Measurements from ENCODE around the gene ACSS3.
"Not testable (repeated sequence)": the region's sequence is repeated elsewhere in the genome, so short reads cannot be mapped to it uniquely, and the experiment has no call there.

Gene ACSS3

DNA sequence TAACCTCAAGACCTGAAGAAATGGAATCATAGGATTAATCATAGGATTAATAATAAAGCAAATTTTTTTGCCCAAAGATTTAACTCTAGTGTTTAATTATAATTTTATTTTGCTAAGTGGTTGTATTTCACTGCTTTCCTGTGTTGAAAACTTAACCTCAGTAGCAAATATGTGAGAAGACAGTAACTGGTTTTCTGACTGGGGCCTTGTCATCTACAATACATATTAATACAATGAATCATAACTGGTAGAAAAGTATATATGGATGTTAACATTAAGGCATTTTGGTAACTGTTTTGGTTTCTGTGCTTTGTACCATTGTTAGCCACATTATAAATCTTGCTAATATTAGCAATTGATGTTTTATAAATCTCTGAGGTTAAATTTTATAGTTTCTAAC lies 92.2 kb downstream of the ACSS3 start:
- no peak for DNase-seq

DNA sequence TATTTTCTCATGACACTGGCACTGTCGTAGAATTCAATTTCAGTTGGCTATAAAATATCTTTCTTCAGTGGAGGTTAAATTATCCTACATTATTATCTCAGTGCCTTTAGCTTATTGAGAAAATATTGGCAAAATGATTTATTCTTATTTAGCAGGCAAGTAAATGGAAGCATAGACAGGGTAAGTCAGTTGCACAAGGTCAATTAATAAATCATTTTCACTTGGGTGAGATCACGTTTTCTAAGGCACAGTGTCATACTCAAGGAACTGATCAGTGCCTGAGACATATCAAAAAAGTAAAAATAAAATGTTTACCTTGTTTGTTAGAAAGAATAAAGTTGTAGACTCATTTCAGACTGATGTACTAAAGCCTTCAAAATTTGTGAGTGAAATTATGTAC lies 95.0 kb downstream of the ACSS3 start:
- no peak for DNase-seq

DNA sequence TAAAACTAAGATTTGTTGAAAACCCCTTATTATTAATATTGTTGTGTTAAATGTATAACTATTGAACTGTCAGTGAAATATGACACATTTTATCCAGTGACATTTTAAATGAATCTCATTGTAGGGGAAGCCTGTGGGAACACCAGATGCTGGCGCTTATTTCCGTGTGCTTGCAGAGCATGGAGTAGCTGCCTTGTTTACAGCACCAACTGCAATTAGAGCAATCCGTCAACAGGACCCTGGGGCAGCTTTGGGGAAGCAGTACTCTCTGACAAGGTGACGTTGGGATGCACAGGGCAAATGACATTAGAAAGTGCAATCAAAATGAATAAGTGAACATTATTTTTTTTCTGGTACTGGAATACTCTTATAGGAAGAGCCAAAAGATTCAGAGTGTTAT lies 96.8 kb downstream of the ACSS3 start:
- no peak for DNase-seq

DNA sequence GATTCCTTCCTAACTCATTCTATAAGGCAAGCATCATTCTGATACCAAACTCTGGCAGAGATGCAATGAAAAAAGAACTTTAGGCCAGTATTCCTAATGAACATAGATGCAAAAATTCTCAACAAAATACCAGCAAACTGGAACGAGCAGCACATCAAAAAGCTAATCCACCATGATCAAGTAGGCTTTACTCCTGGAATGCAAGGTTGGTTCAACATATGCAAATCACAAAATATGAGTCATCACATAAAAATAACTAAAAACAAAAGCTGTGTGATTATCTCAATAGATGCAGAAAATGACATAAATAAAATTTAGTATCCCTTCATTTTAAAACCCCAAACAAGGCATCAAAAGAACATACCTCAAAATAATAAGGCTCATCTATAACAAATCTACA lies 98.9 kb downstream of the ACSS3 start:
- DNase-seq: no peak

DNA sequence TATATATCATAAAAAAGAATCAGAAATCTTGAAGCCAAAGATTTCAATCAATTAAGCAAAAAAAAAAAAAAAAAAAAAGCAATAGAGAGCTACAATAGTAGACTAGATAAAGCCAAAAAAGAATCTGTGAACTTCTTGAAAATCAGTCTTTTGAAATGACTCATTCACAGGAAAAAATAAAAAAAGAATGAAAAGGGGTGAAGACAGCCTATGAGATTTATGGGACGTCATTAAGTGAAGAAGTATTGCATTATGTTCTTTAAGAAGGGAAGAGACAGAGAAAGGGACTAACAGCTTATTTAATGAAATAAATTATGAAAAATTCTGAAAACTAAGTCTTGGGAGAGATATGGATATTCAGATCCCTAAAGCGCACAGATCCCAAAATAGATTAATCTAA lies 103.8 kb downstream of the ACSS3 start:
- no peak for DNase-seq

DNA sequence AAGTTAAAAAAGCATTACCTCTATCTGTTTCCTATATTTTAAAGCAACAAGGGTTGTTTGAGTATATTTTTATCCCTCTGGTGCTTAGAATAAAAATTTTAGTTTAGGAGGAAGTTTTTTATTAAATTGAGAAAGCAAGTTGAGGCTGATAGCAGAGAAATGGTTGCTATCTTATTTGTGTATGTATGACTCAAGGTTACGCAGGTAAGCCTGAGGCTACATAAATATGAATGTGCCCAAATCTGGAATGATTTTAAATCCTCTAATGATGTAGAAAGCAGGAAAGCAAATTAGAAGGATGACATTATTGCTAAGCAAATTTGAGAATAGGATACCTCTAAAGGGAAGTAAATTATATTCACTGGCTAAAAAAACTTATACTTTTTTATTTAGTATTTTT lies 109.8 kb downstream of the ACSS3 start:
- DNase-seq: no peak

DNA sequence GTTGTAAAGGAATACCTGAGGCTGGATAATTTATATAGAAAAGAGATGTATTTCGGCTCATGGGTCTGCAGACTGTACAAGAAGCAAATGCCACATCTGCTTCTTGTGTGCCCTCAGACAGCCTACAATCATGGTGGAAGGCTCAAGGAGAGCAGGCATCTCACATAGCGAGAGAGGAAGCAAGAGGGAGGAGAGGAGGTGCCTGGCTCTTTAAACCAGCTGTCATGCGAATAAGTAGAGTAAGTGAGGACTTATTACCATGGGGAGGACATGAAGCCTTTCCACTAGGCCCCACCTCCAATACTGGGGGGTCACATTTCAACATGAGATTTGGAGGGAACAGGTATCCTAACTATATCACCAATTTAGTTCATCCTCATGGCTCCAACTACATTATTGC lies 118.7 kb downstream of the ACSS3 start:
- DNase-seq: no peak

DNA sequence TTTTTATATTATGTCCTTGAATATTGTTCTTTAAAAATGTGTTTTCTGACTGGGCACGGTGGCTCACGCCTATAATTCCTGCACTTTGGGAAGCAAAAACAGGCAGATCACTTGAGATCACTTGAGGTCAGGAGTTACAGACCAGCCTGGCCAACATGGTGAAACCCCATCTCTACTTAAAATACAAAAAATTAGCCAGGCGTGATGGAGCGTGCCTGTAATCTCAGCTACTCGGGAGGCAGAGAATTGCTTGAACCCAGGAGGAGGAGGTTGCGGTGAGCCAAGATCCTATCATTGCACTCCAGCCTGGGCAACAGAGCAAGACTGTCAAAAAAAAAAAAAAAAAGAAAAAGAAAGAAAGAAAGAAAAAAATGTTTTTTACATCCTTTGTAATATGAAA lies 122.7 kb downstream of the ACSS3 start:
- DNase-seq: not testable (repeated sequence)

DNA sequence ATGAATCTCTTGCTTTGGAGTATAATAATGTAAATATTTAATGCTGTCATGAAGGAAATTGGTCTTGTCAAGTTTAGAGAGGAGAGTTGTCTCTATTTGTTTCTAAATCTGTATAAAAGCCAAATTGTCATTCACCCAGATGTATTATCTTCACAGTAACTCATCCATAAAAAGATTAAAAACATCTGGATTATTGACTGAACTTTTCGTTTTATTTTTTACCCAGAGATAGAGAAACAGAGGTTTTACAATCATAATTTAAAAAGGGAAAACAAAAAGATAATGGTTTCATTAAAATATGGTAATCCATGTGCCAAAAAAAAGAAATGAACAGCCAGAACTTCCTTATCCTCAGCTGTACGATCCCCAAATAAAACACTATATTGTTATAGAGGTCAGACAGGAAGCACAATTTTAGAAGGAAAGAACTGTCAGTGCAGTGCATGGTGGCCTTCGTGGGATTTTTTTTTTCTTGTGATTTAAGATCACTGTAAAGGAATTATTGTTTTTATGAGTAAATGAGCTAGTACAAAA lies 125.9 kb downstream of the ACSS3 start:
- DNase-seq: no peak

DNA sequence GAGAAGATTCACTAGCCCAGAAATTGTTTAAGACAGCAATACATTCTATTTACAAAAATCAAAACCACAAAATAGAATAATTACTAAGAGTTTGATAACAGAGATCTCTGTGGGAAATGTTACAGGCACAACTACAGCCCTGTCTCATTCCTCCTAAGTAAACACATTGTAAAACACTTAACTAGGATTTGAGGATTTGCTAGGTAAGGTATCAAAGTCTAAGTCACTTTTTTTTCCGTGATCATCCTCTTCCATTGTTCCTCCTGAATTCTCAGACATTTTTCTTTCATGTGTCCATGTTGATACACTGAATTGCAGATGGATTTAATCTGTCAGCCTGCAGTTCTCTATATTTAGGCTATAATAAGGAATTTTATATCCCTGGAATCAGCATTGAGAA lies 127.5 kb downstream of the ACSS3 start:
- no peak for DNase-seq

DNA sequence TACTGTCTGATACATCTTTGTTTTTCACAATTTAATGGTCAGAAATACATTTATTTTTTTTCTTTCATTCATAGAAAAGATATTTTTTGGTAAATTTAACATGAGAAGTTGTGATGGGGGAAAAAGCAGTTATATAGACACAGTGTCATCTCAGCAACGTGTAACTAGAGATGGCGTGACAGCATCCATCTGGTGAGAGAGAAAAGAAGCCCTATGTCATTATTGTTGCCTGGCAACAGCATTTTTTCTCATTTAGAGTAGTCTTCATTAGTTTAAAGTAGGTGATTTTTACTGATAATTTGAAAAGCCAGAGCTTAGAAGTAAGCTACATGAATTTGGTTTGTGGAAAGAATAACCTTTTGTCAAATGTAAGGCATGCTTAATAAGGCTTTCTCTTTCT lies 128.6 kb downstream of the ACSS3 start:
- no peak for DNase-seq

DNA sequence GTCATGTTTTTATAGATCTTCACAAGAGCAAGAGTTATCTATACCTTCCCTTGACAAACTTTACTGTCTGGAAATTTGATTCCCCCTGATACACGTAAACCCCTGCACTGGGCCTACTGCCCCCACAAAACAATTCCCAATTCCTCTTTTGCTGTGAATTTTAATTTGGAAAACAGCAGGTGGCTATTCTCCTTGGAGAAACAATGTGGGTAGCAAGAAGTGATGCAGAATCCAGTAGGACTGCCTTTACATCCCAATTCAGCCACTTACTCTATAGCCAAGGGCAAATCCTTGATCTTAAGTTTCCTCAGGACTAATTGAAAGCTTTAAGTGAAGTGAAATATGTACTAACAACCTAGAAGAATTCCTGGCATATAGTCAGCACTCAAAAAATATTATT lies 129.3 kb downstream of the ACSS3 start:
- DNase-seq: no peak

DNA sequence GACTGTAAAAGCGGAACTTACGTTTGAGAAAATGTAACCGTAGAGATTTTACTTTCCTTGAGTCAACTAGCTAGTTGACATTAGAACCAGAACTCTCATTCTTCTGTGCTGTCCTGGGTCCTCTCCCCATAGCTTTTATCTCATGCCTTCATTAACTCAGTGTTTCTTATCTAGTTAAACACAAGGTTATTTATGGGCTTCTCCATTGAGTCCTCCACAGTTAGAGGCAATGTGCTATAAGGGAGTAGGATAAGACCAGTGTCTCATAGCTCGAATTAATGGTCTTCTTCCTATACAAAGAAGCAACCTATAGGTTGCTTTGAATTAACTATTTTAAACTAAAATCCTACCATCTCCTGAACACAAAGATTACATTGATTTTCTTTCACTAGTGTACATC lies 129.8 kb downstream of the ACSS3 start:
- DNase-seq: no peak

DNA sequence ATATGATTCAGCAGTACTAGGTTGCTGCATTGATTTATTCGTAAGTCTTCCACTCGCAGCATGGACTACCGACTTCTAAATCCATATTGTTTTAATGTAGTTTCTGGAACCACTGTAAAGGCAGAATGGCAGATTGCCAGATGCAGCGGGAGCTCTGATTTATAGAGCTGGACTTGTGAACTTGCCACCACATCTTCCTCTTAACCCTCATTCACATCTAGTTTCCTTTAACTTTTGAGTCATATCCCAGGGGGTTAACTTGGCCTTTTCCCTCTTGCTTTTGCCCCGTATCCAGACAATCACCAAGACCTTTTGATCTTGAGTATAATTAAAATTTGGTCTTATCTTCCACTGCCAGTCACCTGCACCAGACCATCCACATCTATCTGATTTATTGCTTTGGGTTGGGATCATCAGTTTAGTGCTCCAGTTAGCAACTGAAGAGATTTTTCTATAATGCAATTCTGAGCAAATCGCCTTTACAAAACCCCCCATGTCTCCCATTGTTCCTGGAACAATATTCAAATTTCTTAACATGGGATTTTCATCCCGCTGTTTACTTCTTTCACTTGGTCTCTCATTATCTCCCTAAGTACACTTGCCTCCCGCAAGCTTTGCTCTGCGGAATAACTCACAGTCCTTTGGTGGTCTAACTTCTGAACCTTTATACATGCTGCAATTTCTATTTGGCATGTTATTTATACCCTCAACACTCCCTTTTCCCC lies 130.5 kb downstream of the ACSS3 start:
- no peak for DNase-seq

DNA sequence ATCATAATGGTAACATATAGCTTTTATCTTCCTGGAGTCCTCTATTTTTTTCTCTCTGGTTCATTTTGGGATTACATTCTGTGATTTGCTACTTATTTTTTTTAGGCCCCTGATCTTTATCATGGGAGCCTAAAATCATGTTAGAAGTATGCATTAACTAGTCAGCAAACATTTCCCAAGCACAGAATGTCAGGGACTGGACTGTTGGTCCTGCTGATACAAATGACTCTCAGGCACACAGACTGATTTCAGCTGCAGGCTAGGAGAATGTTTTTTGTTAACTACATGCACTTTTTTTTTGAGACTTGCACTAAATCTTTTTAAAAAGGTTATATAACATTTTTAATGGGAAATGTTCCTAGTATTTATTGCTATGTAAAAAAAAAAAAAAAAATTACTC lies 131.1 kb downstream of the ACSS3 start:
- no peak for DNase-seq

DNA sequence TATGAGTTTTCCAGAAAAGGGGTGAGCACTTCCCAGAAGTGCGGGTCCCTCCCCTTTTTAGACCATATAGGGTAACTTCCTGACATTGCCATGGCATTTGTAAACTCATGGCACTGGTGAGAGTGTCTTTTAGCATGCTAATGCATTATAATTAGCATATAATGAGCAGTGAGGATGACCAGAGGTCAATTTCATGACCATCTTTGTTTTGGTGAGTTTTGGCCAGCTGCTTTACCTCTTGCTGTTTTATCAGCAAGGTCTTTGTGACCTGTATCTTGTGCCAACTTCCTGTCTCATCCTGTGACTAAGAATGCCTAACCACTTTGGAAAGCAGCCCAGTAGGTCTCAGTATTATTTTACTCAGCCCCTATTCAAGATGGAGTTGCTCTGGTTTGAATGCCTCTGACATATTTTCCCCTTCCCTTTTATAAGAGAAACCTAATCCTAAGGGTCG lies 131.9 kb downstream of the ACSS3 start:
- DNase-seq: not testable (repeated sequence)

DNA sequence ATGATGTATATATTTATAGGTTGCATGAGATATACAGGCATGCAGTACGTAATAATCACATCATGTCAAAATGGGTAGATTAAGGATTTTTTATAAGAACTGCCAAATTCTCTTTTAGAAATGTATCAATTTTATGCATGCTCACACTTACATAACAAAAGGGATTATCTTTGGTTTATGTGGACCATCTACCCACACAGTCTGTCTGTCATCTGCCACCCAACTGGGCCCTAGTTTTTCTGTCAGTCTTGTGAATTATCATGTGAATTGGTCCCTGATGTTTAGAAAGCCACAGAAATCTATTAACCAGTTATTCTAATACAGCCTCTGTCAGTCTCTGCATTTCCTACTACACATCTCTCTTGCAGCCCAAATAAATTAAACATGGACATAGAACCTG lies 133.4 kb downstream of the ACSS3 start:
- no peak for DNase-seq

DNA sequence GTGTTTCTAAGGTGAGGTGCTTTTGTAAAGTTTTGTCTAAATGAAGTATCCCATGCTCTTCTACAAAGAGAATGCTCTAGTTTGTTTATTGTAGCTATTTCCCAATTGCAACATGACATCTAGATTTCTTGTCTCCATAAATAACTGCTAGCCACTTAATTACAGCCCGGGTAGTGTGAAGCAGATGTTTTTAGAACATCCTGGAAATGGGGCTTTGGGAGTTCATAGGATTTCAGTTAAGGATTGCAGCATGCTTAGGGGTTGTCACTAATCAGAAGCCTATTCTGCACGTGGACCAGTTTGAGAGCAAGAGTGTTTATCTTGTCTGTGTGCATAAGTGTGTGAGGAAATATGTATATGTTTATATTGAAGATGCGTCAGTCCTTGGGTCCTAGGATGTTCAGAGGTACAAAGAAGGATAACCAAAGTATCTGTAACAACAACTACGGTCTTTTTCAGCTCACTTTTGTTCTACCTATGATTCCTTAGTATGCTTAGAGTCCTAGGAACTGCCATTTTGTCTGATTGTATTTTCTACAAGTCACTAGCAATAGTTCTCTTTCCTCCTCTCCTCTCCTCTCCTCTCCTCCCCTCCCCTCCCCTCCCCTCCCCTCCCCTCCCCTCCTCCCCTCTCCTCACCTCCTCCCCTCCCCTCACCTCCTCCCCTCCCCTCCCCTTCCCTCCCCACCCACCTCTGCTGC lies 135.3 kb downstream of the ACSS3 start:
- no peak for DNase-seq

DNA sequence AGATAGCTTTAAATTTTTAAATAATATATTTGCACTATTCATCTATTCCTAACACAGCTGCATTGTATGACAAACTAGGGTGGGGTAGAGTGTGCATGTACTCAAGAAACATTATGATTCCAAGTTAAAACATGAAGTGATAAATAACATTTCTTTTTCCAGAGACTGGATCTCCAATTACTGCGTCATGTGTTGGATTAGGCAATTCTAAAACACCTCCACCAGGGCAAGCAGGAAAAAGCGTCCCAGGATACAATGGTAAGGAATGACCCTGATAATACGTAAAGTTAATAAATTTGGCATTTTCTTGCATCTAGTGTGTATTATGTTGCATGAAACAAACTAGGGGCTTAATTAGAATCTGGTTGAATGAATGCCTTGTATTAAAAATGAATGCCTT lies 138.9 kb downstream of the ACSS3 start:
- DNase-seq: no peak

DNA sequence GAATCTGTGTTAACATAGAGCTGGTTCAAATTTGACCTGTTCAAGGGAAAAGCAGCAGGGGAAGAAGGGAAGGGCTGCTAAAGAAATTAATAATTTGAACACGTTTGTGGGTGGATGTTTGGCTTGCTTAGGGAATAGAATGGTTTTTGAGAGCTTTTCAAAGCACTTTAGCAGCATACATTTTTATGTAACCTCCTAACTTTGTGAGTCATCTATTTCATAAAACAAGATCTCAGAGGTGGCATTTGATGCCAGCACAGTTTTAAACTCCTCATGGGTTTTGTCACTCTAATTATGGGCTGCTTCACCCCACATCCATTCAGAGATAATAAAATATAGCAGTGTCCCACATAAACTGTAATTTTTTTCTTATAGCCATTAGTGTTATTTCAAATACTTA lies 143.8 kb downstream of the ACSS3 start:
- no peak for DNase-seq

DNA sequence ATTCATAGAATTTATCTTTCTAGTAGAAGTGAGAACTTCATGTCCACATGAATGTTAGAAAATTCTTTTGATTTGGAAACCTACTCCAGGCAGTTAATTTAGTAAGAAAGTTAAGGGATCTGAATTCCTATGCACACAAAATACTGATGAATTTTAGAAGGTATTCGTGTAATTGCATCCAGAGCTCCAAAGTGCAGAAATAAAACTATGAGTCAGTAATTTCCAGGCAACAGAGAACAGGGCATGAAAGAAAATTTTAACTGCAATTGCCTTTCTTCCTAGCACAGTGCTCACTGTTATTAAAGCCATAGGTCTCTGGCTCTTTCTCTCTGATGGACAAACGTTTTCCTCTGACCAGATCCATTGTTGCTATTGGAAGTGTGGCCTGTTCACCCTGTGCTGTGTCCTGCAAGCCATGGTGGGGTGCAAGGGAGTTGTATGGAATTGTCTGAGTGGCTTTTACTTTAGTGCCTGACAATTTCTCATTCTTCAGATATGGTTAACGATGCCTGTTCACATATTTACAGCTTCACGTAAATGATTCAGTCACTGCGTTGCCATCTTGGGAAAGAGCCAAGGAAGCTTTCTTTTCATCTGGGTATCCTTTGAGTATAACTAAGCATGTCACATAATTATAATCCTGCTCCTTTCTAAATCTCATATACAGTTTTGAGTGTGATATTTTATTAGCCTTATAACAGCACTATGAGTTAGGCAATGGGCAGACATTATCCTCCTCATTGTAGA lies 145.1 kb downstream of the ACSS3 start:
- no peak for DNase-seq

DNA sequence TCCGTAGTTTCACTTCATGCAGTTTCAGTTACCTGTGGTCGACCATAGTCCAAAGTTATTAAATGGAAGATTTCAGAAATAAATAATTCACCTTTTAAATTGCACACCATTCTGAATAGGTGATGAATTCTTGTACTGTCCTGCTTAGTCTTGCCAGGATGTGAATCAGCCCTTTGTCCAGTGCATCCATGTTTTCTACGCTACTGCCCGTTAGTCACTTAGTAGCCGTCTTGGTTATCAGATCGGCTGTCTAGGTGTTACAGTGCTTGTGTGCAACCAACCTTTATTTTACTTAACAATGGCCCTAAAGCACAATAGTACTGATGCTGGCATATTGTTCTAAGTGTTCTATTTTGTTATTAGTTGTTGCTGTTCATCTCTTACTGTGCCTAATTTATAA lies 146.7 kb downstream of the ACSS3 start:
- no peak for DNase-seq

DNA sequence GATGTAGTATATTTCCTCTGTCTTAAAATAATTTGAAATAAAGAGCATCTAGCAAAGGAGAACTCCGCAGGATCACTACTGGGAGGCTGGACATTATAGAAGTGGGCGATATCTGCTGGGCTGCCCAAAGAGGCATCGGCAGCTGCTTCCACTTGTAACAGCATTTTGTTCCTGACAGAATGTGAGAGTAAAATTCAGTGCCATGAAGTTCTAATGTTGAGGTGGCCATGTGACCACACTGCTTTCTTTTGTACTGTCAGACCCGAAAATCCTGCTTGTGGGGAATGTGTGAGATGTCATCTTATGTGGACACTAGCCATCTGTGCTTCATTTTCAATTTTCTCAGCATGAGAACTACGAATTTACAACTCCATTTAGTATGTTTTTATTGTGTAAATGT lies 151.9 kb downstream of the ACSS3 start:
- DNase-seq: no peak

Data from activated CD4-positive, CD25-positive, alpha-beta regulatory T cell (primary cell).